Uterus (tissue), 2 donors: ENCODE data around the gene GART.

Experiments
- POLR2A ChIP-seq, 2 donors: fragments of 450-650 bp; IDR thresholded peaks; one replicate each; pipeline ENCODE4 v1.6.1; 2016; ENCODE audit warnings: antibody characterized with exemption in 2 of 2, mild to moderate bottlenecking in 1 of 2, moderate library complexity in 1 of 2
- TF ChIP-seq, protein P1 (sequence below), 4 experiments: fragments of 200-600 bp in 2 of 4; fragments of 450-650 bp in 2 of 4; sonication (generic) in 2 of 4; IDR thresholded peaks; one replicate each; pipeline ENCODE4 v1.5.1; 2016 to 2019; ENCODE audit warnings: antibody characterized with exemption in 4 of 4, mild to moderate bottlenecking in 2 of 4, moderate library complexity in 1 of 4

DNA sequence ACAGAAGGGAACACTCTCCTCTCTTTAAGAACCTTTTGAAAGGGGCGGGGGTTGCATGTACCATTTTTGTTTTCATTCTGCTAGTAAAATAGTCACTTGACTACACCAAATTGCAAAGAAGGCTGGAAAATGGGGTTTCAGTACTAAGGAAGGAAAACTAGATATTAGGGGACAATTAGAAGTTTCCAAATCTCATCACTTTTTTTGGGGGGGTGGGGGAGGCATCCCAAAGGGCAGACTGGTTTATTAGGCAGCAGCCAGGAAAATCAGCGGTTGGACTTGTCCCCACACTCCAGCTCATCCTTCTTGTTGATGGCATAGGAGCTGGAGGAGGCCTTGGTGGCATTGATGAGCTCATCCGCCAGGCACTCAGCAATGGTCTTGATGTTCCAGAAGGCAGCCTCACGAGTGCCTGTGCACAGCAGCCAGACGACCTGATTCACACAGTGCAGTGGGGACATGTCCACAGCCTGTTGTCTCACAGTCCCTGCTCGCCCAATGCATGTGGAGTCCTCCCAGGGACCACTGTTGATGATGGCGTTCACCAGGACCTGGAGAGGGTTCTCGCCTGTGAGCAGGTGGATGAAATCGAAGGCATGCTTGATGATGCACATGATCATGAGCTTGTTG, 60.5 kb downstream of the GART start:
- TF ChIP-seq, protein P1, sequence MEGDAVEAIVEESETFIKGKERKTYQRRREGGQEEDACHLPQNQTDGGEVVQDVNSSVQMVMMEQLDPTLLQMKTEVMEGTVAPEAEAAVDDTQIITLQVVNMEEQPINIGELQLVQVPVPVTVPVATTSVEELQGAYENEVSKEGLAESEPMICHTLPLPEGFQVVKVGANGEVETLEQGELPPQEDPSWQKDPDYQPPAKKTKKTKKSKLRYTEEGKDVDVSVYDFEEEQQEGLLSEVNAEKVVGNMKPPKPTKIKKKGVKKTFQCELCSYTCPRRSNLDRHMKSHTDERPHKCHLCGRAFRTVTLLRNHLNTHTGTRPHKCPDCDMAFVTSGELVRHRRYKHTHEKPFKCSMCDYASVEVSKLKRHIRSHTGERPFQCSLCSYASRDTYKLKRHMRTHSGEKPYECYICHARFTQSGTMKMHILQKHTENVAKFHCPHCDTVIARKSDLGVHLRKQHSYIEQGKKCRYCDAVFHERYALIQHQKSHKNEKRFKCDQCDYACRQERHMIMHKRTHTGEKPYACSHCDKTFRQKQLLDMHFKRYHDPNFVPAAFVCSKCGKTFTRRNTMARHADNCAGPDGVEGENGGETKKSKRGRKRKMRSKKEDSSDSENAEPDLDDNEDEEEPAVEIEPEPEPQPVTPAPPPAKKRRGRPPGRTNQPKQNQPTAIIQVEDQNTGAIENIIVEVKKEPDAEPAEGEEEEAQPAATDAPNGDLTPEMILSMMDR (IDR thresholded peaks at IDR 0.05), result no peak
- no peak for TF ChIP-seq POLR2A (IDR thresholded peaks at IDR 0.05)
